Measurements from ENCODE around the gene GAA. TPM values are rescaled to one million over a fixed set of nuclear protein-coding genes. Genes with fewer than 3 reads are reported as not detected.
A peak's percentile ranks its signal among the peaks of the same experiment; 100 is the strongest.

GAA gene
- total and polyA plus RNA-seq, 2 of the 13 experiments (the other 11 are each of a cell fraction or from before 2014, with no cell fraction given) = 21.6 to 36.4 TPM

DNA sequence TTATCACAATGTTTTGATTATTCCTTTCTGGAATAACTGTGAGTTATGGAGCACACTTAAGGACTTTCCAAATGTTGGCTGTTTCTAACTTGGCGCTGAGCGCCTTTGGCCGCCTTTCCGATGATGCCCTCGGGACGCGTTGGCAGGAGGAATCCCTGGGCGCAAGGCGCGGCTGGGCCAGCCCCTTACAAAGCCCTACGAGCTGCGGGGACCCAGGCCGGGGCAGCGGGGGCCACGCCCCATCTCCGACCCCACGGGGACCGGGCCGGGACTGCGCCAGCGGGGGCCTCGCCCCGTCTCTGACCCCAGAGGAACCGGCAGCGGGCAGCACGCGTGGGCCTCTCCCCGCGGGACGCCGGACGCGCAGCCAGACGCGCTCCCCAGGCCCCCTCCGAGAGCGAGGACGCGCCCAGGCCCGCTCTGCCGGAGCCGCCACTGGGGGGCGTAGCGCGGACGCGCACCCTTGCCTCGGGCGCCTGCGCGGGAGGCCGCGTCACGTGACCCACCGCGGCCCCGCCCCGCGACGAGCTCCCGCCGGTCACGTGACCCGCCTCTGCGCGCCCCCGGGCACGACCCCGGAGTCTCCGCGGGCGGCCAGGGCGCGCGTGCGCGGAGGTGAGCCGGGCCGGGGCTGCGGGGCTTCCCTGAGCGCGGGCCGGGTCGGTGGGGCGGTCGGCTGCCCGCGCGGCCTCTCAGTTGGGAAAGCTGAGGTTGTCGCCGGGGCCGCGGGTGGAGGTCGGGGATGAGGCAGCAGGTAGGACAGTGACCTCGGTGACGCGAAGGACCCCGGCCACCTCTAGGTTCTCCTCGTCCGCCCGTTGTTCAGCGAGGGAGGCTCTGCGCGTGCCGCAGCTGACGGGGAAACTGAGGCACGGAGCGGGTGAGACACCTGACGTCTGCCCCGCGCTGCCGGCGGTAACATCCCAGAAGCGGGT lies at the start of gene GAA (continued):
- TF ChIP-seq HDAC6 (IDR thresholded peaks at IDR 0.05; ENCODE audit: low read depth, low read length) = no peak
- TF ChIP-seq PHF21A (CRISPR knock-in tag; IDR thresholded peaks at IDR 0.05) = peak; percentile 89
- no peak; the same call in 1 of the 2 replicates for TF ChIP-seq JDP2 (CRISPR knock-in tag; IDR thresholded peaks at IDR 0.05; ENCODE audit: borderline replicate concordance)
- TF ChIP-seq, protein P1, sequence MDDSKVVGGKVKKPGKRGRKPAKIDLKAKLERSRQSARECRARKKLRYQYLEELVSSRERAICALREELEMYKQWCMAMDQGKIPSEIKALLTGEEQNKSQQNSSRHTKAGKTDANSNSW (CRISPR knock-in tag; IDR thresholded peaks at IDR 0.05; ENCODE audit: borderline replicate concordance) = 0 out of 2 replicates have a peak, but pooled peaks have one; percentile 16
- TF ChIP-seq MAF1 (CRISPR knock-in tag; IDR thresholded peaks at IDR 0.05; ENCODE audit: borderline replicate concordance) = peak; percentile 49; the same call in 1 of the 2 replicates
- TF ChIP-seq ATF7-NPFF (CRISPR knock-in tag; IDR thresholded peaks at IDR 0.05; ENCODE audit: low read depth) = peak; percentile 73
- TF ChIP-seq ZBTB21 (CRISPR knock-in tag; IDR thresholded peaks at IDR 0.05) = no peak
- no peak for TF ChIP-seq MTF2 (CRISPR knock-in tag; IDR thresholded peaks at IDR 0.05; ENCODE audit: borderline replicate concordance)
- TF ChIP-seq ARID2 (CRISPR knock-in tag; IDR thresholded peaks at IDR 0.05; ENCODE audit: borderline replicate concordance) = peak; percentile 55; the same call in 1 of the 2 replicates
- TF ChIP-seq, protein P2, sequence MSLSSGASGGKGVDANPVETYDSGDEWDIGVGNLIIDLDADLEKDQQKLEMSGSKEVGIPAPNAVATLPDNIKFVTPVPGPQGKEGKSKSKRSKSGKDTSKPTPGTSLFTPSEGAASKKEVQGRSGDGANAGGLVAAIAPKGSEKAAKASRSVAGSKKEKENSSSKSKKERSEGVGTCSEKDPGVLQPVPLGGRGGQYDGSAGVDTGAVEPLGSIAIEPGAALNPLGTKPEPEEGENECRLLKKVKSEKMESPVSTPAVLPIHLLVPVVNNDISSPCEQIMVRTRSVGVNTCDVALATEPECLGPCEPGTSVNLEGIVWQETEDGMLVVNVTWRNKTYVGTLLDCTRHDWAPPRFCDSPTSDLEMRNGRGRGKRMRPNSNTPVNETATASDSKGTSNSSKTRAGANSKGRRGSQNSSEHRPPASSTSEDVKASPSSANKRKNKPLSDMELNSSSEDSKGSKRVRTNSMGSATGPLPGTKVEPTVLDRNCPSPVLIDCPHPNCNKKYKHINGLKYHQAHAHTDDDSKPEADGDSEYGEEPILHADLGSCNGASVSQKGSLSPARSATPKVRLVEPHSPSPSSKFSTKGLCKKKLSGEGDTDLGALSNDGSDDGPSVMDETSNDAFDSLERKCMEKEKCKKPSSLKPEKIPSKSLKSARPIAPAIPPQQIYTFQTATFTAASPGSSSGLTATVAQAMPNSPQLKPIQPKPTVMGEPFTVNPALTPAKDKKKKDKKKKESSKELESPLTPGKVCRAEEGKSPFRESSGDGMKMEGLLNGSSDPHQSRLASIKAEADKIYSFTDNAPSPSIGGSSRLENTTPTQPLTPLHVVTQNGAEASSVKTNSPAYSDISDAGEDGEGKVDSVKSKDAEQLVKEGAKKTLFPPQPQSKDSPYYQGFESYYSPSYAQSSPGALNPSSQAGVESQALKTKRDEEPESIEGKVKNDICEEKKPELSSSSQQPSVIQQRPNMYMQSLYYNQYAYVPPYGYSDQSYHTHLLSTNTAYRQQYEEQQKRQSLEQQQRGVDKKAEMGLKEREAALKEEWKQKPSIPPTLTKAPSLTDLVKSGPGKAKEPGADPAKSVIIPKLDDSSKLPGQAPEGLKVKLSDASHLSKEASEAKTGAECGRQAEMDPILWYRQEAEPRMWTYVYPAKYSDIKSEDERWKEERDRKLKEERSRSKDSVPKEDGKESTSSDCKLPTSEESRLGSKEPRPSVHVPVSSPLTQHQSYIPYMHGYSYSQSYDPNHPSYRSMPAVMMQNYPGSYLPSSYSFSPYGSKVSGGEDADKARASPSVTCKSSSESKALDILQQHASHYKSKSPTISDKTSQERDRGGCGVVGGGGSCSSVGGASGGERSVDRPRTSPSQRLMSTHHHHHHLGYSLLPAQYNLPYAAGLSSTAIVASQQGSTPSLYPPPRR (CRISPR knock-in tag; IDR thresholded peaks at IDR 0.05; ENCODE audit: borderline replicate concordance) = no peak
- TF ChIP-seq RXRB (CRISPR knock-in tag; IDR thresholded peaks at IDR 0.05; ENCODE audit: borderline replicate concordance) = no peak
- no peak for TF ChIP-seq ZNF136 (CRISPR knock-in tag; IDR thresholded peaks at IDR 0.05; ENCODE audit: low read depth)
- TF ChIP-seq FOXC1 (CRISPR knock-in tag; IDR thresholded peaks at IDR 0.05; ENCODE audit: borderline replicate concordance) = peak; percentile 32
- TF ChIP-seq, protein P3, sequence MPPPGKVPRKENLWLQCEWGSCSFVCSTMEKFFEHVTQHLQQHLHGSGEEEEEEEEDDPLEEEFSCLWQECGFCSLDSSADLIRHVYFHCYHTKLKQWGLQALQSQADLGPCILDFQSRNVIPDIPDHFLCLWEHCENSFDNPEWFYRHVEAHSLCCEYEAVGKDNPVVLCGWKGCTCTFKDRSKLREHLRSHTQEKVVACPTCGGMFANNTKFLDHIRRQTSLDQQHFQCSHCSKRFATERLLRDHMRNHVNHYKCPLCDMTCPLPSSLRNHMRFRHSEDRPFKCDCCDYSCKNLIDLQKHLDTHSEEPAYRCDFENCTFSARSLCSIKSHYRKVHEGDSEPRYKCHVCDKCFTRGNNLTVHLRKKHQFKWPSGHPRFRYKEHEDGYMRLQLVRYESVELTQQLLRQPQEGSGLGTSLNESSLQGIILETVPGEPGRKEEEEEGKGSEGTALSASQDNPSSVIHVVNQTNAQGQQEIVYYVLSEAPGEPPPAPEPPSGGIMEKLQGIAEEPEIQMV (CRISPR knock-in tag; IDR thresholded peaks at IDR 0.05; ENCODE audit: low read depth) = peak; percentile 92
- TF ChIP-seq, protein P4, sequence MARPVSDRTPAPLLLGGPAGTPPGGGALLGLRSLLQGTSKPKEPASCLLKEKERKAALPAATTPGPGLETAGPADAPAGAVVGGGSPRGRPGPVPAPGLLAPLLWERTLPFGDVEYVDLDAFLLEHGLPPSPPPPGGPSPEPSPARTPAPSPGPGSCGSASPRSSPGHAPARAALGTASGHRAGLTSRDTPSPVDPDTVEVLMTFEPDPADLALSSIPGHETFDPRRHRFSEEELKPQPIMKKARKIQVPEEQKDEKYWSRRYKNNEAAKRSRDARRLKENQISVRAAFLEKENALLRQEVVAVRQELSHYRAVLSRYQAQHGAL (CRISPR knock-in tag; IDR thresholded peaks at IDR 0.05; ENCODE audit: not compliant biosample characterization) = peak; percentile 81
- peak; percentile 31; the same call in 1 of the 2 replicates for TF ChIP-seq ZNF343 (CRISPR knock-in tag; IDR thresholded peaks at IDR 0.05)
- TF ChIP-seq ZSCAN31 (CRISPR knock-in tag; IDR thresholded peaks at IDR 0.05; ENCODE audit: low read depth) = peak; percentile 96
- peak; percentile 73; the same call in 1 of the 3 replicates for TF ChIP-seq MXI1 (IDR thresholded peaks at IDR 0.05; ENCODE audit: borderline replicate concordance, low read depth, low read length)
- TF ChIP-seq ZNF124 (CRISPR knock-in tag; IDR thresholded peaks at IDR 0.05) = peak; percentile 42; the same call in 1 of the 2 replicates
- peak; percentile 67 for TF ChIP-seq HDAC1 (CRISPR knock-in tag; IDR thresholded peaks at IDR 0.05)

All from HepG2 (cell line).